Transverse colon (tissue), 4 donors: ENCODE results near the gene MYCL.

ENCODE experiments used
- CTCF ChIP-seq, 5 experiments: fragments of 200-600 bp in 3 of 5; fragments of 450-650 bp in 2 of 5; sonication (generic) in 3 of 5; IDR thresholded peaks; 1 replicate in 2 of 5; 2 replicates in 3 of 5; pipeline ENCODE4 v1.5.1; 2016 to 2017; ENCODE audit warnings: antibody characterized with exemption in 5 of 5, inconsistent platforms in 3 of 5, mild to moderate bottlenecking in 2 of 5, moderate library complexity in 1 of 5
- EP300 ChIP-seq: sonication (generic); formaldehyde crosslinking; IDR thresholded peaks from one replicate; pipeline ENCODE4 v1.6.1; 2017; ENCODE audit warnings: antibody characterized with exemption, low read depth
- POLR2A ChIP-seq: fragments of 450-650 bp; IDR thresholded peaks from one replicate; pipeline ENCODE4 v1.6.1; 2016; ENCODE audit warnings: antibody characterized with exemption, mild to moderate bottlenecking, moderate library complexity
- POLR2AphosphoS5 ChIP-seq, 3 donors: sonication (generic); formaldehyde crosslinking; IDR thresholded peaks; one replicate each; pipeline ENCODE4 v1.6.1; 2016; ENCODE audit warnings: antibody characterized with exemption in 3 of 3

GRCh38 chr1:39927538-39927937 is 25.8 kb upstream of the MYCL start:
- TF ChIP-seq CTCF (IDR thresholded peaks at IDR 0.05) (no peak), POLR2A (no peak), POLR2AphosphoS5 (IDR thresholded peaks at IDR 0.05) (no peak), EP300 (no peak)
